ENCODE results near the gene SYNPO2. TPM values are rescaled to one million over a fixed set of nuclear protein-coding genes. Genes with fewer than 3 reads are reported as not detected.
A peak's percentile ranks its signal among the peaks of the same experiment; 100 is the strongest.
"Not testable (repeated sequence)": the region's sequence is repeated elsewhere in the genome, so short reads cannot be mapped to it uniquely, and the experiment has no call there.

SYNPO2 gene
- total RNA-seq, 1 donor from 2014 or later: 109 TPM

DNA sequence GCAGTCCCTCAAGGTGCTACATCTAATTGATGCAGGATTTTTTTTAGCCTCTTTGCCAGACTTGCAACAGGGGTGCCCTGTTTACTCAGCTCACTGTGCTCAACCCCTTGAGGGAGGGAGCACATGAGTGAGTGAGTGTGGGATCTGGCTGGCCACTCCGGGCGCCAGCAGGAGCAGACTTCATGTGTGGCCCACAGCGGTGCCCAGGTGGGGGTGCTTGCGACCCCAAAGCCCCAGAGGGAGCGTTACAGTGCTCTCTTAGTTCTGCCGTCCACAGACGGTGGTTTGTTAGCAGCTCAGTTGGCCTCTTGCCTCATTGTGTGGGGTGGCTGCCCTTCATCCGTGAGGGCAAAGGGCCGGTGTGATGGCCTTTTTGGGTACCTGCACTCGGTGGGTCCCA is 165.3 kb downstream of the SYNPO2 start:
- no peak for DNase-seq (ENCODE audit: extremely low spot score in 2 of 2)
- intact Hi-C loops (cut with DNase I): no loop called here

DNA sequence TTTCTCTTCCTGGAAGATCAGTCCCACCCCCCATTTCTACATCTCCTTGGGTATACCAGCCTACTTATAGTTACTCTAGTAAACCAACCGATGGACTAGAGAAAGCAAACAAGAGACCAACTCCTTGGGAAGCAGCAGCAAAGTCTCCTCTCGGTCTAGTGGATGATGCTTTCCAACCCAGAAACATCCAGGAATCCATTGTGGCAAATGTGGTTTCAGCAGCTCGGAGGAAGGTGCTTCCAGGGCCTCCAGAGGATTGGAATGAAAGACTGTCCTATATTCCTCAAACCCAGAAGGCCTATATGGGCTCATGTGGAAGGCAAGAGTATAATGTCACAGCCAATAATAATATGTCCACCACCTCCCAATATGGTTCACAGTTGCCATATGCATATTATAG is 168.8 kb downstream of the SYNPO2 start:
- no peak overlapping the region for H3K4me3 ChIP-seq

More for the DNA sequence above, 165.3 kb downstream of the SYNPO2 start:
- Histone ChIP-seq H3K4me1 (no peaks in the 10 kb centered on the region), H3K9me3 (no peaks in the 10 kb centered on the region), H3K27ac (no peak overlapping the region), H3K27me3 (no peaks in the 10 kb centered on the region), H3K4me3 (no peak overlapping the region), H3K36me3 (no peaks in the 10 kb centered on the region)
- TF ChIP-seq, protein P1, sequence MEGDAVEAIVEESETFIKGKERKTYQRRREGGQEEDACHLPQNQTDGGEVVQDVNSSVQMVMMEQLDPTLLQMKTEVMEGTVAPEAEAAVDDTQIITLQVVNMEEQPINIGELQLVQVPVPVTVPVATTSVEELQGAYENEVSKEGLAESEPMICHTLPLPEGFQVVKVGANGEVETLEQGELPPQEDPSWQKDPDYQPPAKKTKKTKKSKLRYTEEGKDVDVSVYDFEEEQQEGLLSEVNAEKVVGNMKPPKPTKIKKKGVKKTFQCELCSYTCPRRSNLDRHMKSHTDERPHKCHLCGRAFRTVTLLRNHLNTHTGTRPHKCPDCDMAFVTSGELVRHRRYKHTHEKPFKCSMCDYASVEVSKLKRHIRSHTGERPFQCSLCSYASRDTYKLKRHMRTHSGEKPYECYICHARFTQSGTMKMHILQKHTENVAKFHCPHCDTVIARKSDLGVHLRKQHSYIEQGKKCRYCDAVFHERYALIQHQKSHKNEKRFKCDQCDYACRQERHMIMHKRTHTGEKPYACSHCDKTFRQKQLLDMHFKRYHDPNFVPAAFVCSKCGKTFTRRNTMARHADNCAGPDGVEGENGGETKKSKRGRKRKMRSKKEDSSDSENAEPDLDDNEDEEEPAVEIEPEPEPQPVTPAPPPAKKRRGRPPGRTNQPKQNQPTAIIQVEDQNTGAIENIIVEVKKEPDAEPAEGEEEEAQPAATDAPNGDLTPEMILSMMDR (IDR thresholded peaks at IDR 0.05): no peak
- no peak for TF ChIP-seq POLR2A (IDR thresholded peaks at IDR 0.05)
- no peak for TF ChIP-seq POLR2AphosphoS5 (IDR thresholded peaks at IDR 0.05; ENCODE audit: insufficient read depth in 1 of 2, low read depth in 1 of 2)

DNA sequence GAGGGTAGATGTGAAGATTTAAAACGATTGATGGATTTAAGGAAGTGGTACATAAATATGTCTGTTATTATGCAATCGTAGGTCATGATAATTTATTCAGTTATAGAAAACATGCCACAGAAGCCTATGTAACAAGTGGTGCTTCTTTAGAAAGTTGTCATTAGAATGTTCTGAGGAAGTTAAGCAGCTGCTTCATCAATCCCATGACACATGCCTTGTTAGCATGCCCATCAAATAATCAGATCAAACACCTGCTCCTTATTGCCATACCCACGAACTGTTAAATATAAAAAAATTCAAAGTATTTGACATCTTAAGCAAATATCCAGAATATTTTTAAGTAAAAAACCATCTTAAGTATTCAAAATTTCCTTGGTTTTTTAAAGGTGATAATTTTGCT is 170.6 kb downstream of the SYNPO2 start:
- TF ChIP-seq, protein P1 (IDR thresholded peaks at IDR 0.05): no peak
- TF ChIP-seq POLR2A (IDR thresholded peaks at IDR 0.05): no peak
- TF ChIP-seq POLR2AphosphoS5 (IDR thresholded peaks at IDR 0.05; ENCODE audit: insufficient read depth in 1 of 2, low read depth in 1 of 2): no peak
- no peaks in the 10 kb centered on the region for H3K36me3 ChIP-seq
- intact Hi-C loops (cut with DNase I): no loop called here
- no peak for DNase-seq (ENCODE audit: extremely low spot score in 2 of 2)
- no peaks in the 10 kb centered on the region for H3K9me3 ChIP-seq
- H3K27ac ChIP-seq: no peak overlapping the region
- H3K4me1 ChIP-seq: no peaks in the 10 kb centered on the region
- H3K27me3 ChIP-seq: no peaks in the 10 kb centered on the region
- H3K4me3 ChIP-seq: no peak overlapping the region

More for the DNA sequence above, 168.8 kb downstream of the SYNPO2 start:
- intact Hi-C loops (cut with DNase I): no loop called here
- no peak overlapping the region for H3K27ac ChIP-seq
- H3K4me1 ChIP-seq: no peaks in the 10 kb centered on the region
- DNase-seq (ENCODE audit: extremely low spot score in 2 of 2): no peak
- H3K9me3 ChIP-seq: no peaks in the 10 kb centered on the region
- no peaks in the 10 kb centered on the region for H3K36me3 ChIP-seq
- H3K27me3 ChIP-seq: no peaks in the 10 kb centered on the region
- TF ChIP-seq, protein P1 (IDR thresholded peaks at IDR 0.05): no peak
- TF ChIP-seq POLR2A (IDR thresholded peaks at IDR 0.05): no peak
- no peak for TF ChIP-seq POLR2AphosphoS5 (IDR thresholded peaks at IDR 0.05; ENCODE audit: insufficient read depth in 1 of 2, low read depth in 1 of 2)

DNA sequence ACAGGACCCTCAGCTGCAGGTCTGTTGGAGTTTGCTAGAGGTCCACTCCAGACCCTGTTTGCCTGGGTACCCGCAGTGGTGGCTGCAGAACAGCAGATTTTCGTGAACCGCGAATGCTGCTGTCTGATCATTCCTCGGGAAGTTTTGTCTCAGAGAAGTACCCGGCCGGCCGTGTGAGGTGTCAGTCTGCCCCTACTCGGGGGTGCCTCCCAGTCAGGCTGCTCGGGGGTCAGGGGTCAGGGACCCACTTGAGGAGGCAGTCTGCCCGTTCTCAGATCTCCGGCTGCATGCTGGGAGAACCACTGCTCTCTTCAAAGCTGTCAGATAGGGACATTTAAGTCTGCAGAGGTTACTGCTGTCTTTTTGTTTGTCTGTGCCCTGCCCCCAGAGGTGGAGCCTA is 178.5 kb downstream of the SYNPO2 start:
- H3K9me3 ChIP-seq; H3K4me3 ChIP-seq; H3K36me3 ChIP-seq; H3K27ac ChIP-seq; DNase-seq (ENCODE audit: extremely low spot score in 2 of 2); H3K27me3 ChIP-seq; intact Hi-C loops (cut with DNase I): not testable (repeated sequence)
- peaks cover 22% of the 10 kb centered on the region for H3K4me1 ChIP-seq

DNA sequence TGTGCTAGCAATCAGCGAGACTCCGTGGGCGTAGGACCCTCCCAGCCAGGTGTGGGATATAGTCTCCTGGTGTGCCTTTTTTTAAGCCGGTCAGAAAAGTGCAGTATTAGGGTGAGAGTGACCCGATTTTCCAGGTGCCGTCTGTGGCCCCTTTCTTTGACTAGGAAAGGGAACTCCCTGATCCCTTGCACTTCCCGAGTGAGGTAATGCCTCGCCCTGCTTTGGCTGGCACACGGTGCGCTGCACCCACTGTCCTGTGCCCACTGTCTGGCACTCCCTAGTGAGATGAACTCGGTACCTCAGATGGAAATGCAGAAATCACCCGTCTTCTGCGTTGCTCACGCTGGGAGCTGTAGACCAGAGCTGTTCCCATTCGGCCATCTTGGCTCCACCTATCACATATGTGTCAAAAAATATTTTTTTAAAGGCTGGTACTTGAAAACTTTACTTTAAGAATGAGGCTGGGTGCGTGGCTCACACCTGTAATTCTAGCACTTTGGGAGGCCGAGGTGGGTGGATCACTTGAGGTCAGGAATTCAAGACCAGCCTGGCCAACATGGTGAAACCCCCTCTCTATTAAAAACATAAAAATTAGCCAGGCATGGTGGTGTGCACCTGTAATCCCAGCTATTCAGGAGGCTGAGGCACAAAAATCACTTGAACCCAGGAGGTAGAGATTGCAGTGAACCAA is 179.2 kb downstream of the SYNPO2 start:
- Histone ChIP-seq H3K4me1 (peaks cover 22% of the 10 kb centered on the region), H3K4me3 (peak overlapping the region in 1 of 2 donors; percentile 2), H3K27ac (peak overlapping the region; percentile 41)
- H3K36me3 ChIP-seq; H3K9me3 ChIP-seq; intact Hi-C loops (cut with DNase I); H3K27me3 ChIP-seq; DNase-seq (ENCODE audit: extremely low spot score in 2 of 2): not testable (repeated sequence)

DNA sequence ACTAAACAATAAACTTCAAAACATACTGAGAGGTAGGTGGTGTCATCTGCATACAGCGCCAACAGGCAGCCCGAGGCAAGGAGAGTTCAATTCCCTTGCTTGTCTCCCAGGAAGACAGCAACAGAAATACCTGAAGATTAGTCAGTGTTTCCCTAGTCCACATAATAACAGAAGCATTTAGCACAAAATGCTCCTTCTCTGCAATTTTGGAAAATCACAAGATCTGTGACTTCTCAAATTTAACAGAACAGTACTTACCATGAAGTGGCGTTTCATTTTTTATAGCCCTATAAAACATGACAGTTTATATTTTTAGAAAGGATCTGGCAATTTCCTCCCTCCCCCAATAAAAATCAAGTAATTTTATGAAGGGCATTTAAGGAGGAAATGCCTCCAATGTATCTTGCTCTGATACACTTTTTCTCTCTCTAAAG is 179.9 kb downstream of the SYNPO2 start:
- no peaks in the 10 kb centered on the region for H3K27me3 ChIP-seq
- H3K4me3 ChIP-seq: peak overlapping the region in 1 of 2 donors; percentile 2
- peaks cover 22% of the 10 kb centered on the region for H3K4me1 ChIP-seq
- no peaks in the 10 kb centered on the region for H3K36me3 ChIP-seq
- intact Hi-C loops (cut with DNase I): no loop called here
- no peak for TF ChIP-seq POLR2A (IDR thresholded peaks at IDR 0.05)
- TF ChIP-seq POLR2AphosphoS5 (IDR thresholded peaks at IDR 0.05; ENCODE audit: insufficient read depth in 1 of 2, low read depth in 1 of 2): peak in 1 of 2 donors; percentile 62
- H3K27ac ChIP-seq: peak overlapping the region; percentile 41
- DNase-seq (ENCODE audit: extremely low spot score in 2 of 2): no peak
- H3K9me3 ChIP-seq: no peaks in the 10 kb centered on the region

Data from vagina (tissue), 2 donors.